NB4 (cell line): Measurements from ENCODE around the gene PDZD4.

Source experiments
- MYC ChIP-seq: IDR thresholded peaks from 2 replicates; pipeline ENCODE4 v1.6.1; 2011; ENCODE audit warnings: low read depth, low read length
- POLR2A ChIP-seq: IDR thresholded peaks from 2 replicates; pipeline ENCODE4 v1.6.1; 2011; ENCODE audit warnings: mild to moderate bottlenecking; ENCODE audit not compliant: insufficient read length; ENCODE audit errors: extremely low read depth
- TF ChIP-seq, protein P1 (sequence below): IDR thresholded peaks from one replicate; pipeline ENCODE4 v1.5.1; 2012; ENCODE audit warnings: low read depth, low read length

DNA sequence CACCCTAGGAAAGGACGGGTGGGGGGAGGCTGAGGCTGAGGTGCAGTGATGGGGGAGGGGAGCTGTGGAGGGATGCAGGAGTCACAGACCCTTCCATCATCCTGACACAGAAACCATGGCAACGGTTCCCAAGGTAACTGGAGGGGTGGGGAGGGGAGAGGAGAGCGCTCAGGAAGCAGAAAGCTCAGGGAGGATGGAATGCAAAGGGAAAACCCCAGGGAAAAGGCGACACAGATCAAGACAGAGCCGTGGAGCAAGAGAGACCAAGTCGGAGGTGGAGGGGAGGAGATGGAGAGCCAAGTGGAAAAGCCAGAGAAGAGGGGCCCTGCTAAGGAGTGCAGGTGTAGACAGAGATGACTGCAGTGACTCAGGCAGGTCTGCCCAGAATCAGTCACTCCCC is 41.1 kb upstream of the PDZD4 start:
- TF ChIP-seq, protein P1, sequence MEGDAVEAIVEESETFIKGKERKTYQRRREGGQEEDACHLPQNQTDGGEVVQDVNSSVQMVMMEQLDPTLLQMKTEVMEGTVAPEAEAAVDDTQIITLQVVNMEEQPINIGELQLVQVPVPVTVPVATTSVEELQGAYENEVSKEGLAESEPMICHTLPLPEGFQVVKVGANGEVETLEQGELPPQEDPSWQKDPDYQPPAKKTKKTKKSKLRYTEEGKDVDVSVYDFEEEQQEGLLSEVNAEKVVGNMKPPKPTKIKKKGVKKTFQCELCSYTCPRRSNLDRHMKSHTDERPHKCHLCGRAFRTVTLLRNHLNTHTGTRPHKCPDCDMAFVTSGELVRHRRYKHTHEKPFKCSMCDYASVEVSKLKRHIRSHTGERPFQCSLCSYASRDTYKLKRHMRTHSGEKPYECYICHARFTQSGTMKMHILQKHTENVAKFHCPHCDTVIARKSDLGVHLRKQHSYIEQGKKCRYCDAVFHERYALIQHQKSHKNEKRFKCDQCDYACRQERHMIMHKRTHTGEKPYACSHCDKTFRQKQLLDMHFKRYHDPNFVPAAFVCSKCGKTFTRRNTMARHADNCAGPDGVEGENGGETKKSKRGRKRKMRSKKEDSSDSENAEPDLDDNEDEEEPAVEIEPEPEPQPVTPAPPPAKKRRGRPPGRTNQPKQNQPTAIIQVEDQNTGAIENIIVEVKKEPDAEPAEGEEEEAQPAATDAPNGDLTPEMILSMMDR, result no peak
- no peak for TF ChIP-seq POLR2A
- no peak for TF ChIP-seq MYC
